ENCODE results near the gene NLRP1. TPM values are rescaled to one million over a fixed set of nuclear protein-coding genes. Genes with fewer than 3 reads are reported as not detected.

Gene NLRP1
- total and polyA plus RNA-seq, 7 donors: 2.7 to 5.7 (median 3.4) TPM

DNA sequence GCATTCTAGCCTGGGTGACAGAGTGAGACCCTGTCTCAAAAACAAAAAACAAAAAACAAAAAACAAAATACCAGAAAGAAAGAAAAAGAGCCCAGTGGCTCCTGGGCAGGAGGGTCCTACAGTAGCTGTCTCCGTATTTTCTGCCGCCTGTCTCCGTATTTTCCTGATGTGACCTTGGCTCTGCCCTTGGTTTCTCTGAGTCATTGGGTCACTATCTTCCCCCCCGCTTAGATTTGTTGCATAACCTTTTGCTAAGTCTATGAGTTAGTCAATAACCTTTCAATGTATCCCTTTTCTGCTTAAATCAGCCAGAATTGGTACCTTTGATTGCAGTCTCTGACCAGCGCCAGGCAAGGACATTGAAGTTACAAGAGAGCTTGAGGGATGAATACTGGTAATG lies 61.1 kb downstream of the NLRP1 start:
- Histone ChIP-seq H3K27me3 (ENCODE audit: insufficient read depth in 3 of 3, low read length in 2 of 3) (no peaks in the 10 kb centered on the region), H3K27ac (no peak overlapping the region), H3K4me1 (peaks cover 18% of the 10 kb centered on the region), H3K36me3 (ENCODE audit: insufficient read depth in 1 of 2, low read depth in 1 of 2) (no peaks in the 10 kb centered on the region), H3K4me3 (no peak overlapping the region), H3K9me3 (no peaks in the 10 kb centered on the region)
- intact Hi-C loops (cut with DNase I): loop anchor here in 1 of 2 donors (5.0 kb wide), 1 partner anchor 36 kb away; the partner anchor contains the start of genes DERL2 and MIS12
- DNase-seq (no peak), ATAC-seq (no peak)
- TF ChIP-seq, protein P1, sequence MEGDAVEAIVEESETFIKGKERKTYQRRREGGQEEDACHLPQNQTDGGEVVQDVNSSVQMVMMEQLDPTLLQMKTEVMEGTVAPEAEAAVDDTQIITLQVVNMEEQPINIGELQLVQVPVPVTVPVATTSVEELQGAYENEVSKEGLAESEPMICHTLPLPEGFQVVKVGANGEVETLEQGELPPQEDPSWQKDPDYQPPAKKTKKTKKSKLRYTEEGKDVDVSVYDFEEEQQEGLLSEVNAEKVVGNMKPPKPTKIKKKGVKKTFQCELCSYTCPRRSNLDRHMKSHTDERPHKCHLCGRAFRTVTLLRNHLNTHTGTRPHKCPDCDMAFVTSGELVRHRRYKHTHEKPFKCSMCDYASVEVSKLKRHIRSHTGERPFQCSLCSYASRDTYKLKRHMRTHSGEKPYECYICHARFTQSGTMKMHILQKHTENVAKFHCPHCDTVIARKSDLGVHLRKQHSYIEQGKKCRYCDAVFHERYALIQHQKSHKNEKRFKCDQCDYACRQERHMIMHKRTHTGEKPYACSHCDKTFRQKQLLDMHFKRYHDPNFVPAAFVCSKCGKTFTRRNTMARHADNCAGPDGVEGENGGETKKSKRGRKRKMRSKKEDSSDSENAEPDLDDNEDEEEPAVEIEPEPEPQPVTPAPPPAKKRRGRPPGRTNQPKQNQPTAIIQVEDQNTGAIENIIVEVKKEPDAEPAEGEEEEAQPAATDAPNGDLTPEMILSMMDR (IDR thresholded peaks at IDR 0.05): no peak
- 83 to 91% (median 89%) methylated on average over 5 of the region's 5 CpGs for whole genome bisulfite sequencing, 3 donors

DNA sequence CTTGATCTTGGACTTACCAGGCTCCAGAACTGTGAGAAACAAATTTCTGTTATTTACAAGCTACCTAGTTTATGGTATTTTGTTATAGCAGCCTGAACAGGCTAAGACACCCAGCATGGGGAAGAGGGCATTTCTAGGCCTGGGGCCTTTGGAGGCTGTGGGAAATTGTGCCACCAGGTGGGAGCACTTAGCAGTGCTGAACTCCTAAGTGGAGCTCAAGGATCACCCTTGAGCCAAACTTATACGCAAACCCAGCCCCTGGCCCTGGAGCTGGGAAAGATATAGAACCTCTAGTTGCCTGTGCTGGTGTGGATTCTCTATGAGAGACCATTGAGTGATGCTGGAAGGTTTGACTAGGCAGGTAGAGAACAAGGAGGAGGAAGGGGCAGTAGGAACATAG lies 61.8 kb downstream of the NLRP1 start:
- Histone ChIP-seq H3K9me3 (no peaks in the 10 kb centered on the region), H3K27me3 (ENCODE audit: insufficient read depth in 3 of 3, low read length in 2 of 3) (no peaks in the 10 kb centered on the region), H3K27ac (no peak overlapping the region), H3K4me1 (peaks cover 11% of the 10 kb centered on the region), H3K36me3 (ENCODE audit: insufficient read depth in 1 of 2, low read depth in 1 of 2) (no peaks in the 10 kb centered on the region), H3K4me3 (no peak overlapping the region)
- intact Hi-C loops (cut with DNase I): loop anchor here in 1 of 2 donors (5.0 kb wide), 1 partner anchor 35 kb away; the partner anchor contains the start of genes DERL2 and MIS12
- ATAC-seq (no peak), DNase-seq (no peak)
- WGBS, 3 donors: 91 to 100% (median 96%) methylated on average over 1 of the region's 1 CpG
- TF ChIP-seq, protein P1 (IDR thresholded peaks at IDR 0.05): no peak

DNA sequence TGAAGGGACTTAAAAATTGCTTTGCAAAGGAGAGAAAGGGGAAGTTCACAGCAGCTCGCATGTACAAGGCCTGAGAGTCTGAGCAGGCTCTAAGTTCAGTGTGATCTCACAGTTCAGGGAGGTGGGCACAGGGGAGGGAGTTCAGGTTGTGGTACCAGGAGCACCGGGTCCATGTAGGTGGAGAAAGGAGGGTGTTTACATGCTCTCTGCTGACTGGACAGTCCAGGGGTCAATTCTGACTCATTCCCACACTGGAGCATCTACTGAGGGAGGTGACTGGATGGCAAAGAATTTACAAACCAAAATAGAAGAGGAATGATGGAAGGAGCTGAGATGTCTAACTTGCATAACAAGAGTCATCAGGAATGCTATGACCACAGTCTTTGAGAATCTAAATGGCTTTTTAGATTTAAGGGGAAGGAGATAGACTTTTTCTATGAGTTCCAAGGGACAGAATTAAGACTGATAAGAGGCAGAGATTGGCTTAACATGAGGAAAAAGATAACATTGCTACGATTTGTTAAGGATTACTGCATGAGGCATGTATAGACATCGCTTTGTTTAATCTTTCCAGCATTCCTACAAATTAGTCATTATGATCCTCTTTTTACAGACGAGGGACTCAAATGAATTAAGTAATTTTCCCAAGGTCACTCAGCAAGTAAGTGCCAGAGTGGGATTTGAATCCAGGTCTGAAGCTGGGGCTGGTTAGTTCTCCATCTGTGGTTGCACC lies 68.1 kb downstream of the NLRP1 start:
- Histone ChIP-seq H3K27ac (peak overlapping the region; percentile 50), H3K4me3 (no peak overlapping the region), H3K9me3 (no peaks in the 10 kb centered on the region), H3K36me3 (ENCODE audit: insufficient read depth in 1 of 2, low read depth in 1 of 2) (no peaks in the 10 kb centered on the region), H3K27me3 (ENCODE audit: insufficient read depth in 3 of 3, low read length in 2 of 3) (no peaks in the 10 kb centered on the region), H3K4me1 (peaks cover 8% of the 10 kb centered on the region)
- intact Hi-C loops (cut with DNase I): no loop called here
- WGBS, 3 donors: 73 to 79% (median 73%) methylated on average over 5 of the region's 5 CpGs
- TF ChIP-seq, protein P1 (IDR thresholded peaks at IDR 0.05): no peak
- ATAC-seq (peak; percentile 86 to 96 (median 94)), DNase-seq (no peak)

DNA sequence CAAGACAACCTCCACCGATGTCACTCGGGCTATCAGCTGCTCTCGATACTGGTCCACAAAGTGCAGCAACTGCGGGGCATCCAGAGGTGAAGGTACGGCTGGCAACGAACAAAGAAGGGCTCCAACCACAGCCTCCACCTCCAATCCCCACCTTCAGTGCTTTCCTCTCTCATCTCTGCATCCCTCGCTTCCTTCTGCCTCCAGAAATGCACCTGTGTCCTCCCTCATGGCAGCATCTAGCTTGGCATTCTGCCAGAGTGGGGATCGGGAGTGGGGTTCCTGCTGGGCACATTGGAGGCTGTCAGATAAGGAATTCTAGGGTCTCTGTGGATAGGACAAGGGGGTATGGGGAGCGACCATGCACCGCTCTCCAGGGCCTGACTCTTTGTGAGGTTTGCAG lies 69.3 kb downstream of the NLRP1 start:
- Histone ChIP-seq H3K9me3 (no peaks in the 10 kb centered on the region), H3K27me3 (ENCODE audit: insufficient read depth in 3 of 3, low read length in 2 of 3) (no peaks in the 10 kb centered on the region), H3K27ac (no peak overlapping the region), H3K4me1 (peaks cover 8% of the 10 kb centered on the region), H3K4me3 (no peak overlapping the region), H3K36me3 (ENCODE audit: insufficient read depth in 1 of 2, low read depth in 1 of 2) (no peaks in the 10 kb centered on the region)
- no peak for DNase-seq
- intact Hi-C loops (cut with DNase I): no loop called here
- TF ChIP-seq, protein P1 (IDR thresholded peaks at IDR 0.05): no peak
- WGBS, 3 donors: 88 to 95% (median 90%) methylated on average over 10 of the region's 10 CpGs
- ATAC-seq: no peak

Measured in psoas muscle (tissue), 8 donors.